GM18951 (cell line): ENCODE measurements around the gene KRTAP9-4.
"Not testable (repeated sequence)": the region's sequence is repeated elsewhere in the genome, so short reads cannot be mapped to it uniquely, and the experiment has no call there.

Experiments
- POLR2A ChIP-seq: IDR thresholded peaks from 4 replicates; pipeline ENCODE4 v1.6.1; 2011; ENCODE audit warnings: mild to moderate bottlenecking; ENCODE audit not compliant: insufficient read length, insufficient read depth; ENCODE audit errors: extremely low read depth
- in situ Hi-C: fragments of 300-500 bp; cut with MboI; formaldehyde crosslinking; loops from one replicate; pipeline ENCODE4 v1.12.0; 2022; ENCODE audit warnings: low sequenced_read_pairs, mixed read lengths, inconsistent platforms; ENCODE audit not compliant: unreplicated experiment

KRTAP9-4 gene

DNA sequence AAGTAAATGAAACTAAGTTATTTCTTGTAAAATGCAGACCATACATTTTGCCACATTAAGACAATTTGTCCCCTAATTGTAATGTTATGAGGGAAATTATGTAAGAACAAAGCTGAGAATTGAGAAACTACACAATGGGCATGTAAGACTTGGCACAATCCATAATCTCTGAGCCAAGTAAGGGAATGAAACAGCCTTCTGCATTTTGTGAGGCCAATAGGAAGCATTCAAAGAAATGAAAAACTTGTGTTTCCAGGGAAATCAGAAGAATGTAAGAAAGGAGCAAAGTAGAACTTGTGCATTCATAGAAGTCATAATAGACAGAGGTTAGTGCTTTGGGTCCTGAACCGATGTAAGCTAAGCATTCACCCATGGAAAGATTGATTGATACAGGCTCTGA is 1.8 kb downstream of the KRTAP9-4 start:
- no peak for TF ChIP-seq POLR2A
- in situ Hi-C loops = no loop called here

DNA sequence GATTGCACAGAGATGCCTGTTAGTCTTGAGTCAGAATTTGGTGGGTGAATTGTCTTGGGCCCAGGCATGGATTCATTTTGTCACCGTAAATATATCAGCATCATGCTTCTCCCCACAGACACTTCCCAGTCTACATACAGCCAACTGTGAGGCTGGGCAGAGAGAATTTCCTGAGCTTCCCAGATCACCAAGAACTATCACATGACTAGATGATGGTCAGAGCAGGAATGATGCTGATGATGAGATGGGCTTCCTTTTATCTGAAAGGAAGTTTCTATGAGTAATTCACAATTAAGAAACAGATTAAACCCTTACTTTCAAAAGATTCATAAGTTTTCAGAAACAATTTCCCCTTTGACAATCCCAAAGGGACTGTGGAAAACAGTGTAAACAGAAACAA is 5.4 kb downstream of the KRTAP9-4 start:
- in situ Hi-C loops = no loop called here
- no peak for TF ChIP-seq POLR2A

DNA sequence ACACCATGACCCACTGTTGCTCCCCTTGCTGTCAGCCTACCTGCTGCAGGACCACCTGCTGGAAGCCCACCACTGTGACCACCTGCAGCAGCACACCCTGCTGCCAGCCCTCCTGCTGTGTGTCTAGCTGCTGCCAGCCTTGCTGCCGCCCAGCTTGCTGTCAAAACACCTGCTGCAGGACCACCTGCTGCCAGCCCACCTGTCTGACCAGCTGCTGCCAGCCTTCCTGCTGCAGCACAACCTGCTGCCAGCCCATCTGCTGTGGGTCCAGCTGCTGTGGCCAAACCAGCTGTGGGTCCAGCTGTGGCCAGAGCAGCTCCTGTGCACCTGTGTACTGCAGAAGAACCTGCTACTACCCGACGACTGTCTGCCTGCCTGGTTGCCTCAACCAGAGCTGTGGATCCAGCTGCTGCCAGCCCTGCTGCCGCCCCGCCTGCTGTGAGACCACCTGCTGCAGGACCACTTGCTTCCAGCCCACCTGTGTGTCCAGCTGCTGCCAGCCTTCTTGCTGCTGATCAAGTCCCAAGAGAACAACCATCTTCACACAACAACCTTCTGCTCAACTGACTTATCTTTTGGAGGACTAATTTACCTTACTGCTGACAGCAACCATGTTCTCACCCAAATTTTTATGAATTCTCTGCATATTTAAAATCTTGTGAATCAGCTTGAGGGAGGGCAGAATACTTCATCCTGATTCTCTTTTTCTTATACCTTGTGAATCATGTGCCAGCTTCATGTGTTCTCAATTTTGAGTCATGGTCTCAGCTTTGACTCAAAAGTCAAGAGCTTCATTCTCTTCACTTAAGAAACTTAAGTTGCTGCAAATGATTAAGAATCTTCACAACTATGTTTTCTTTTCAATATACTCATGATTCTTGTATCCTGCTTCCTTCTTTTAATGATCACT is 6.1 kb downstream of the KRTAP9-4 start, which contains the start of gene KRTAP9-9:
KRTAP9-9 (plus strand) TSS at position 4 of the 910 bp plus-strand sequence.
- in situ Hi-C loops = not testable (repeated sequence)

DNA sequence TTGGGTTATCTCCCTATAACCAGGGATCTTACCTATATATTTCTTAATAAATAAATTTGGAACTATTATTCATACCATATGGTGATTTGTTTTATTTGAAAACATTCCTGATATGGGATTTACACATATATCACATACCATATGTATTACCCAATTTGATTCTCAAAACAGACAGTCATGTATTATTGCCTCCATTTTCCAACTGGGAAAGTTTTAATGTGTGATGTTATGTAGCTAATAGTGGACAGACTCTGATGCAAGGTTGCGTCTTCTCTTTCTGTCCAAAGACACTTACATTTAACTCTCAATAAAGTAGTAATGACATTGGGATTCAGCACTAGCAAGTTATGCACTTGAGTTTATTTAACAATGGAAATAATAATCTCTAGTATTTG is 6.8 kb downstream of the KRTAP9-4 start:
- TF ChIP-seq POLR2A = no peak

DNA sequence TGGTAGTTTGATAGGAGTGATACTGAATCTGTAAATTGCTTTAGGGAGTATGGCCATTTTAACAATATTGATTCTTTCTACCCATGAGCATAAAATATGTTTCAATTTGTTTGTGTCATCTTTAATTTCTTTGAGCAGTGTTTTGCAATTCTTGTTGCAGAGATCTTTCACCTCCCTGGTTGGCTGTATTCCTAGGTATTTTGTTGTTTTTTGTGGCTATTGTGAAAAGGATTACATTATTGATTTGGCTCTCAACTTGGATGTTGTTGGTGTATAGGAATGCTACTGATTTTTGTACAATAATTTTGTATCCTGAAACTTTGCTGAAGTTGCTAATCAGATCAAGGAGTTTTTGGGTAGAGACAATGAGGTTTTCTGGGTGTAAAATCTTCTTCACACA is 8.9 kb downstream of the KRTAP9-4 start:
- no peak for TF ChIP-seq POLR2A
- in situ Hi-C loops = no loop called here

More for the DNA sequence above, 6.8 kb downstream of the KRTAP9-4 start:
- in situ Hi-C loops = no loop called here

DNA sequence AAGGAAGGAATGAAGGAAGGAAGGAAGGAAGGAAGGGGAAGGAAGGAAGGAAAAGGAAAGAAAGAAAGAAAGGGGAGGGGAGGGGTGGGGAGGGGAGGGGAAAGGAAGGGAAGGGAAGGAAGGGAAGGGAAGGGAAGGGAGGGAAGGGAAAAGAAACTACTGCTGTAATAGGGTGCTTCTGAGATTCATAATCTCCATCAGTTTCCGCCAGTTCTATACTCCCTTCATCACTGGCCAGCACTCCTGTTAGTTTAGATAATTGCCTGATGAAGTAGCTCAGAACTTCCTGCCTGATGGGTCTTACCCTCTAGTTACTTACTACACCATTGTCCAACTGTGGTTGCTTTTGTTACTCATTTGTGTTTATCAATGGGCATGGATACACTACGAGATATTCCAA is 13.7 kb downstream of the KRTAP9-4 start:
- no peak for TF ChIP-seq POLR2A
- in situ Hi-C loops = no loop called here

DNA sequence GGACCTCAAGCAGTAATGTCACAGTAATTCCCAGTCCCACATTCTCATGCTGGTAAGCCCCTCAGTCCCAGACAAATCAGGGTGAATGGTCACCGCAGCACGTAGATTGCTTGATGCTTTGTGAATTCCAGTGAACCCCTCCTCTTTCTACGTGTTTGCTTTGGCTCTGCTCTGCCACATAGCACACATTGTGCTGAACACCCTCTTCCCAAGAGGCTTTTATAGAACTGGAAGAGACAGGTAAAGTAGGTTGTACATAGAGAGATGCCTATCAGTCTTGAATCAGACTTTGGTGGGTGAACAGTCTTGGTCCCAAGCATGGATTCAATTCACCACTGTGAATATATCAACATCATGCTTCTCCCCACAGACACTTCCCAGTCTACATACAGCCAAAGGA is 15.1 kb downstream of the KRTAP9-4 start:
- TF ChIP-seq POLR2A = no peak
- in situ Hi-C loops = no loop called here

DNA sequence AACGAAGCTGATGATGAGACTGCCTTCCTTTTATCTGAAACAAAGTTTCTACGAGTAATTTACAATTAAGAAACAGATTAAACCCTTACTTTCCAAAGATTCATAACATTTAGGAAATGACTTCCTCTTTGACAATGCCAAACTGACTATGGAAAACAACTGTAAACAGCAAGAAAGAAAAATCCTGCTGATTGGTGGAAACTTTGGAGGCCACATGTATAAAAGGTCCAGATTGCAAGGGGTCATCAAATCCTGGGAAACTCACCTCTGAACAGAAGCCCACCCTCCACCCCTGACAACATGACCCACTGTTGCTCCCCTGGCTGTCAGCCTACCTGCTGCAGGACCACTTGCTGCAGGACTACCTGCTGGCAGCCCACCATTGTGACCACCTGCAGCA is 15.6 kb downstream of the KRTAP9-4 start, which contains the start of gene KRTAP9-6:
KRTAP9-6 (plus strand) TSS at position 301 of the 400 bp plus-strand sequence; CDS start at position 301, 0 bp downstream.
- no peak for TF ChIP-seq POLR2A
- in situ Hi-C loops = no loop called here

DNA sequence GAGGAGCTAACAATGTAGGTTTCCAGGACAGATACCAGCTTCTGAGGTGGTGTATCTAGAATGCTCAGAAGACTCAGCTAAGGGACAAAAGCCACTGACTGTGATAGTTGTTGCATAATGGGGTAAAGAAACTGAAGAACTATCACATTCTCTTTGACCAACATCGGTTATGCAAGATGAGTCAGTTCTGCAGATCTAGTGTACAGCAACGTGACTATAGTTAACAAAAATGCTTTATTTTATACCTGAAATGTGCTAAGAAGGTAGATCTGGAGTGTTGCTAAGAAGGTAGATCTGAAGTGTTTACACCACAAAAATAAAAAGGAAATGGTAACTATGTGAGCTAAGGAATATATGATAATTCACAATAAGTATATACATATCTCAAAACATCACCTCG is 18.2 kb downstream of the KRTAP9-4 start:
- in situ Hi-C loops = no loop called here
- no peak for TF ChIP-seq POLR2A

DNA sequence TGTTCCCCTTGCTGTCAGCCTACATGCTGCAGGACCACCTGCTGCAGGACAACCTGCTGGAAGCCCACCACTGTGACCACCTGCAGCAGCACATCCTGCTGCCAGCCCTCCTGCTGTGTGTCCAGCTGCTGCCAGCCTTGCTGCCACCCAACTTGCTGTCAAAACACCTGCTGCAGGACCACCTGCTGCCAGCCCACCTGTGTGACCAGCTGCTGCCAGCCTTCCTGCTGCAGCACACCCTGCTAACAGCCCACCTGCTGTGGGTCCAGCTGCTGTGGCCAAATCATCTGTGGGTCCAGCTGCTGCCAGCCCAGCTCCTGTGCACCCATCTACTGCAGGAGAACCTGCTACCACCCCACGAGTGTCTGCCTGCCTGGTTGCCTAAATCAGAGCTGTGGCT is 21.8 kb downstream of the KRTAP9-4 start:
- in situ Hi-C loops = not testable (repeated sequence)

DNA sequence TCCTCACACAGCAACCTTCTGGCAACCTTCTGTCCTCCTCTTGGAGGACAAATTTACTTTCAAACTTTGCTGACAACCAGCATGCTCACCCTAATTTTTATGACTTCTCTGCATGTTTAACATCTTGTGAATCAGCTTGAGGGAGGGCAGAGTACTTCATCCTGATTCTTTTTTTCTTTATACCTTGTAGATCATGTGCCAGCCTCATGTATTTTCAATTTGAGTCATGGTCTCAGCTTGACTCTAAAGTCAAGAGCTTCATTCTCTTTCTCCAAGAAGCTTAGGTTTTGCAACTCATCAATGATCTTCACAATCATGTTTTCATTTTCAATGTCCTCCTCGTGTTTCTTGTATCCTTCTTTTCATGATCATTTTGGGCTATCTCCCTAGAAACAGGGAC is 22.4 kb downstream of the KRTAP9-4 start:
- TF ChIP-seq POLR2A = no peak
- in situ Hi-C loops = no loop called here

DNA sequence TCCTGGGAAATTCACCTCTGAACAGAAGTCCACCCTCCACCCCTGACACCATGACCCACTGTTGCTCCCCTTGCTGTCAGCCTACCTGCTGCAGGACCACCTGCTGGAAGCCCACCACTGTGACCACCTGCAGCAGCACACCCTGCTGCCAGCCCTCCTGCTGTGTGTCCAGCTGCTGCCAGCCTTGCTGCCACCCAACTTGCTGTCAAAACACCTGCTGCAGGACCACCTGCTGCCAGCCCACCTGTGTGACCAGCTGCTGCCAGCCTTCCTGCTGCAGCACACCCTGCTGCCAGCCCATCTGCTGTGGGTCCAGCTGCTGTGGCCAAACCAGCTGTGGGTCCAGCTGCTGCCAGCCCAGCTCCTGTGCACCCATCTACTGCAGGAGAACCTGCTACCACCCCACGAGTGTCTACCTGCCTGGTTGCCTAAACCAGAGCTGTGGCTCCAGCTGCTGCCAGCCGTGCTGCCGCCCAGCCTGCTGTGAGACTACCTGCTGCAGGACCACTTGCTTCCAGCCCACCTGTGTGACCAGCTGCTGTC is 26.2 kb downstream of the KRTAP9-4 start, which contains the start of gene KRTAP9-7:
KRTAP9-7 (plus strand) TSS at position 51 of the 543 bp plus-strand sequence; CDS start at position 51, 0 bp downstream.
- in situ Hi-C loops = loop anchor here (5.0 kb wide), 1 partner anchor 543 kb away; no protein-coding TSS in a partner anchor

DNA sequence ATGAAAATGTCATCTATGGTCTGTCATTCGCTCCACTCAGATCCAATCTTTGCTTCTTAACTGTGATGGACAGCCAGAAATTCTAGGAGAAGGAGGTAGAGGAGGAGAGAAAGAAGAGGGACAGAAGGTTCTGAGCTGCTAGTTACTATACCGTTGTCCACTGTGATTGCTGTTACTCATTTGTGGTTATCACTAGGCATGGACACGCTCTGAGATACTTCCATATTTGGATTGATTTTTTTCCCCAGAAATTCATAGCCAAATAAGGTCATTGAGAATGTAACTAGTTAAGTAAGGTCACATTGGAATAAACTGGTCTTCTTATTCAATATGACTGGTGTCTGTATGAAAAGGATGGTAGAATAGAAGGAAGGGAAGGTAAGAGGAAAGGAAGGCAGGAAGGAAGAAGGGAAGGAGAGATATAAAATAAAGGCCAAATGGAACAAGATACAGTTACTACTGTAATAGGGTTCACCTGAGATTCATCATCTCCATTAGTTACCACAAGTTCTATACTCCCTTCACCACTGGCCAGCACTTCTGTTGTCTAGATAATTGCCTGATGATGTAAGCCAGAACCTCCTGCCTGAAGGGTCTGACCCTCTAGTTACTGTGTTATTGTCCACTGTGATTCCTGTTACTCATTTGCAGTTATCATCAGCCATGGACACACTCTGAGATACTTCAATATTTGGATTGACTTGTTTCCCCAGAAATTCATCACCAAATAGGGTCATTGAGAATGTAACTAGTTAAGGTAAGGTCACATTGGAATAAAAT is 28.9 kb downstream of the KRTAP9-4 start:
- in situ Hi-C loops = loop anchor here (5.0 kb wide), 1 partner anchor 546 kb away; no protein-coding TSS in a partner anchor
- TF ChIP-seq POLR2A = no peak
